GM23248 (cell line): ENCODE results near the gene DUSP22.

Source experiments
- EZH2 ChIP-seq: fragments of 200-600 bp; sonication (generic); IDR thresholded peaks from 2 replicates; pipeline ENCODE4 v1.6.1; 2018; ENCODE audit warnings: antibody characterized with exemption, mild to moderate bottlenecking; ENCODE audit not compliant: insufficient read depth, poor library complexity, severe bottlenecking
- EZH2phosphoT487 ChIP-seq: fragments of 200-600 bp; sonication (generic); IDR thresholded peaks from 2 replicates; pipeline ENCODE4 v1.6.1; 2018; ENCODE audit warnings: antibody characterized with exemption, moderate library complexity, mild to moderate bottlenecking, low read depth; ENCODE audit not compliant: insufficient read depth

GRCh38 chr6:251920-252319 is 40.4 kb upstream of the DUSP22 start:
- no peak for TF ChIP-seq EZH2
- no peak for TF ChIP-seq EZH2phosphoT487
